Liver (tissue), 9 donors: Measurements from ENCODE around the gene CEMIP. TPM values are rescaled to one million over a fixed set of nuclear protein-coding genes. Genes with fewer than 3 reads are reported as not detected.

ENCODE experiments used
- DNase-seq: peaks from one replicate; pipeline ENCODE4 v3.0.0-alpha.2; 2017; ENCODE audit warnings: low spot score
- H3K27ac ChIP-seq, 2 donors: one replicate each; pipeline ENCODE4 v1.7.0; 2013; ENCODE audit warnings: inconsistent platforms in 2 of 2, low read length in 2 of 2, control low read depth in 1 of 2, low read depth in 1 of 2, mild to moderate bottlenecking in 1 of 2
- H3K27me3 ChIP-seq, 4 donors: one replicate each; pipeline versions ENCODE4 v1.6.1 to v1.7.0; 2013; ENCODE audit warnings: low read length in 3 of 4, inconsistent platforms in 1 of 4, mild to moderate bottlenecking in 1 of 4, moderate library complexity in 1 of 4; ENCODE audit not compliant: control insufficient read depth in 4 of 4, insufficient read depth in 4 of 4
- H3K36me3 ChIP-seq, 4 donors: one replicate each; pipeline versions ENCODE4 v1.6.1 to v1.7.0; 2013; ENCODE audit warnings: low read length in 3 of 4, mild to moderate bottlenecking in 3 of 4, low read depth in 1 of 4, moderate library complexity in 1 of 4; ENCODE audit not compliant: control insufficient read depth in 4 of 4, insufficient read depth in 3 of 4
- H3K4me1 ChIP-seq, 4 donors: one replicate each; pipeline versions ENCODE4 v1.6.1 to v1.7.0; 2013; ENCODE audit warnings: low read length in 3 of 4, mild to moderate bottlenecking in 3 of 4, moderate library complexity in 1 of 4; ENCODE audit not compliant: control insufficient read depth in 4 of 4, insufficient read depth in 4 of 4
- H3K4me3 ChIP-seq, 3 donors: one replicate each; pipeline versions ENCODE4 v1.6.1 to v1.7.0; 2013; ENCODE audit warnings: low read length in 3 of 3, control low read depth in 1 of 3, low read depth in 1 of 3, mild to moderate bottlenecking in 1 of 3
- H3K9ac ChIP-seq, 2 donors: one replicate each; pipeline ENCODE4 v1.7.0; 2013; ENCODE audit warnings: low read length in 2 of 2, mild to moderate bottlenecking in 2 of 2, moderate library complexity in 2 of 2, control low read depth in 1 of 2, low read depth in 1 of 2
- H3K9me3 ChIP-seq, 4 donors: one replicate each; pipeline versions ENCODE4 v1.6.1 to v1.7.0; 2013; ENCODE audit warnings: low read length in 3 of 4; ENCODE audit not compliant: control insufficient read depth in 4 of 4
- EGR1 ChIP-seq, 2 donors: IDR thresholded peaks; 2 replicates each; pipeline ENCODE4 v1.6.1; 2016 to 2018; ENCODE audit warnings: antibody characterized with exemption in 2 of 2, low read depth in 2 of 2
- FOXA1 ChIP-seq: IDR thresholded peaks from 2 replicates; pipeline ENCODE4 v1.6.1; 2016; ENCODE audit warnings: antibody characterized with exemption
- FOXA2 ChIP-seq: IDR thresholded peaks from 2 replicates; pipeline ENCODE4 v1.6.1; 2016; ENCODE audit warnings: antibody characterized with exemption
- GABPA ChIP-seq, 2 donors: IDR thresholded peaks in 1 of 2; conservative IDR thresholded peaks in 1 of 2; 2 replicates each; pipeline ENCODE4 v1.6.1; 2016; ENCODE audit warnings: antibody characterized with exemption in 2 of 2, mild to moderate bottlenecking in 1 of 2, moderate library complexity in 1 of 2
- HNF4A ChIP-seq, 2 donors: conservative IDR thresholded peaks; 2 replicates each; pipeline ENCODE4 v1.6.1; 2016; ENCODE audit warnings: antibody characterized with exemption in 2 of 2, mild to moderate bottlenecking in 2 of 2
- HNF4G ChIP-seq: IDR thresholded peaks from 2 replicates; pipeline ENCODE4 v1.6.1; 2016; ENCODE audit warnings: antibody characterized with exemption
- JUND ChIP-seq, 2 donors: IDR thresholded peaks; 2 replicates each; pipeline ENCODE4 v1.6.1; 2016; ENCODE audit warnings: antibody characterized with exemption in 2 of 2
- NR2F2 ChIP-seq: IDR thresholded peaks from 2 replicates; pipeline ENCODE4 v1.6.1; 2016; ENCODE audit warnings: antibody characterized with exemption
- RAD21 ChIP-seq, 2 donors: IDR thresholded peaks; 2 replicates each; pipeline ENCODE4 v1.6.1; 2016; ENCODE audit warnings: antibody characterized with exemption in 2 of 2, mild to moderate bottlenecking in 2 of 2
- RXRA ChIP-seq, 2 donors: IDR thresholded peaks; 2 replicates each; pipeline ENCODE4 v1.6.1; 2017 to 2018; ENCODE audit warnings: antibody characterized with exemption in 2 of 2, mild to moderate bottlenecking in 1 of 2
- SP1 ChIP-seq: IDR thresholded peaks from 2 replicates; pipeline ENCODE4 v1.6.1; 2018; ENCODE audit warnings: antibody characterized with exemption, mild to moderate bottlenecking
- TAF1 ChIP-seq: conservative IDR thresholded peaks from 2 replicates; pipeline ENCODE4 v1.6.1; 2016; ENCODE audit warnings: antibody characterized with exemption, mild to moderate bottlenecking
- WGBS: extraction: QIAGEN DNeasy Blood & Tissue Kit; methylation state at CpG from one replicate; pipeline ENCODE4 v1.1.7; 2013; 5-methylcytosine and 5-hydroxymethylcytosine counted together
- polyA plus RNA-seq, 2 donors: library from polyadenylated mRNA; stranded (reverse) in 1 of 2; unstranded in 1 of 2; fragments of 200-250 nt in 1 of 2; fragments of >200 nt in 1 of 2; fragmentation: Nextera tagmentation in 1 of 2; extraction: Ambion mirVana in 1 of 2; gene quantifications; one replicate each; pipeline versions ENCODE4 v1.2.1 to v1.2.3, GENCODE V29; 2013 to 2015
- total RNA-seq, 2 donors: library from RNA; depleted of rRNA; stranded (reverse); fragments of >200 nt; gene quantifications; one replicate each; pipeline ENCODE4 v1.2.3, GENCODE V29; 2014
- TF ChIP-seq, protein P1 (sequence below): IDR thresholded peaks from 2 replicates; pipeline ENCODE4 v1.6.1; 2016; ENCODE audit warnings: antibody characterized with exemption, mild to moderate bottlenecking
- TF ChIP-seq, protein P2 (sequence below): IDR thresholded peaks from 2 replicates; pipeline ENCODE4 v1.6.1; 2016; ENCODE audit warnings: antibody characterized with exemption
- TF ChIP-seq, protein P3 (sequence below): IDR thresholded peaks from 2 replicates; pipeline ENCODE4 v1.6.1; 2016; ENCODE audit warnings: antibody characterized with exemption
- TF ChIP-seq, protein P4 (sequence below): IDR thresholded peaks from 2 replicates; pipeline ENCODE4 v1.6.1; 2016; ENCODE audit warnings: antibody characterized with exemption
- donor health status: healthy.
- donor health status: healthy.
- donor health status: healthy.
- donor health status: healthy.
- donor health status: healthy.

Gene CEMIP
- total and polyA plus RNA-seq, 4 donors = under 0.01 to 0.89 (median 0.21) TPM

DNA sequence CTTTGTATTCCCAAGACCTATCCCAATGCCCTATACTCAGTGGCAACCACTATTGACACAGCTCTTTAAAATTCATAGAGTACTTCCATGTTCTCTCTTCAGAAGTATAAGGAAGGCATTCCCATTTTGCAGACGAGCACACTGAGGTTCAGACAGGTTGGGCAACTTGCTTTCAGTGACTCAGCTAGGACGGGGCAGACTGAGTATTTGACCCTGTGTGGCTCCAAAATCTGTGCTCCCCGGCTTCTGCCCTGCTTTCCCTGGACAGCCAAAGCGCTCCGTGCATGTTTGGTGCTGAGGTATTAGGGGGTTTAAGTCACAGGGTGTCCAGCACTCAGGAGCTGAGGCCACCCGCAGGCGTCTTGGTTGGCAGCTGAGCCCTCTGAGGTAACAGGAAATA lies 59.5 kb downstream of the CEMIP start:
- TF ChIP-seq RXRA (IDR thresholded peaks at IDR 0.05) = no peak
- no peak for TF ChIP-seq TAF1
- no peak for TF ChIP-seq NR2F2
- TF ChIP-seq, protein P1, sequence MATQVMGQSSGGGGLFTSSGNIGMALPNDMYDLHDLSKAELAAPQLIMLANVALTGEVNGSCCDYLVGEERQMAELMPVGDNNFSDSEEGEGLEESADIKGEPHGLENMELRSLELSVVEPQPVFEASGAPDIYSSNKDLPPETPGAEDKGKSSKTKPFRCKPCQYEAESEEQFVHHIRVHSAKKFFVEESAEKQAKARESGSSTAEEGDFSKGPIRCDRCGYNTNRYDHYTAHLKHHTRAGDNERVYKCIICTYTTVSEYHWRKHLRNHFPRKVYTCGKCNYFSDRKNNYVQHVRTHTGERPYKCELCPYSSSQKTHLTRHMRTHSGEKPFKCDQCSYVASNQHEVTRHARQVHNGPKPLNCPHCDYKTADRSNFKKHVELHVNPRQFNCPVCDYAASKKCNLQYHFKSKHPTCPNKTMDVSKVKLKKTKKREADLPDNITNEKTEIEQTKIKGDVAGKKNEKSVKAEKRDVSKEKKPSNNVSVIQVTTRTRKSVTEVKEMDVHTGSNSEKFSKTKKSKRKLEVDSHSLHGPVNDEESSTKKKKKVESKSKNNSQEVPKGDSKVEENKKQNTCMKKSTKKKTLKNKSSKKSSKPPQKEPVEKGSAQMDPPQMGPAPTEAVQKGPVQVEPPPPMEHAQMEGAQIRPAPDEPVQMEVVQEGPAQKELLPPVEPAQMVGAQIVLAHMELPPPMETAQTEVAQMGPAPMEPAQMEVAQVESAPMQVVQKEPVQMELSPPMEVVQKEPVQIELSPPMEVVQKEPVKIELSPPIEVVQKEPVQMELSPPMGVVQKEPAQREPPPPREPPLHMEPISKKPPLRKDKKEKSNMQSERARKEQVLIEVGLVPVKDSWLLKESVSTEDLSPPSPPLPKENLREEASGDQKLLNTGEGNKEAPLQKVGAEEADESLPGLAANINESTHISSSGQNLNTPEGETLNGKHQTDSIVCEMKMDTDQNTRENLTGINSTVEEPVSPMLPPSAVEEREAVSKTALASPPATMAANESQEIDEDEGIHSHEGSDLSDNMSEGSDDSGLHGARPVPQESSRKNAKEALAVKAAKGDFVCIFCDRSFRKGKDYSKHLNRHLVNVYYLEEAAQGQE = no peak
- no peak for TF ChIP-seq FOXA1
- no peak for TF ChIP-seq FOXA2
- TF ChIP-seq, protein P2, sequence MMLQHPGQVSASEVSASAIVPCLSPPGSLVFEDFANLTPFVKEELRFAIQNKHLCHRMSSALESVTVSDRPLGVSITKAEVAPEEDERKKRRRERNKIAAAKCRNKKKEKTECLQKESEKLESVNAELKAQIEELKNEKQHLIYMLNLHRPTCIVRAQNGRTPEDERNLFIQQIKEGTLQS = no peak
- Histone ChIP-seq H3K36me3 (no peaks in the 10 kb centered on the region), H3K9ac (no peak overlapping the region), H3K27ac (no peak overlapping the region), H3K27me3 (peaks cover 0 to 8% (median 0%) of the 10 kb centered on the region in 4 donors), H3K4me1 (no peaks in the 10 kb centered on the region), H3K9me3 (no peaks in the 10 kb centered on the region), H3K4me3 (no peak overlapping the region)
- no peak for DNase-seq
- WGBS = 84% methylated on average over 7 of the region's 7 CpGs

DNA sequence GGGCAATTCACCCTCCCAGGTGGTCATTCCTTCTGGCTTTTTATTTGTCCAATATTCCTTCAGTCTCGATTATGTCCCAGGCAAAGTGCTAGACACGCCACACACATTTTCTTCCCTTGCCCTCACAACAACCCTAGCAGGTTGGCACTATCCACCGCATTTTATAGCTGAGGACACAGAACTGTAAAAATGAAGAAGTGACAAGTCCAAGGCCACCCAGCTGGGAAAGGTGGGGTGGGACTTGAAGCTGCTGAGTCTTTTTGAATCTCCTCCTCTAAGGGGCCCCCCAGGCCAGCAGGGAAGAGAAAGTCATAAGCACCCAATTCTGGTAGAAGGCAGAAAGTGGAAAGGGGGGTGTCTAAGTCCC lies 60.6 kb downstream of the CEMIP start:
- no peaks in the 10 kb centered on the region for H3K9me3 ChIP-seq
- H3K27ac ChIP-seq = no peak overlapping the region
- DNase-seq = no peak
- H3K9ac ChIP-seq = no peak overlapping the region
- 83% methylated on average over 3 of the region's 3 CpGs for WGBS
- H3K27me3 ChIP-seq = peaks cover 0 to 8% (median 0%) of the 10 kb centered on the region in 4 donors
- H3K36me3 ChIP-seq = no peaks in the 10 kb centered on the region
- no peak overlapping the region for H3K4me3 ChIP-seq
- H3K4me1 ChIP-seq = no peaks in the 10 kb centered on the region
- TF ChIP-seq EGR1 (IDR thresholded peaks at IDR 0.05; ENCODE audit: low read depth in 2 of 2) = no peak
- no peak for TF ChIP-seq NR2F2
- TF ChIP-seq RAD21 (IDR thresholded peaks at IDR 0.05) = no peak
- TF ChIP-seq, protein P3, sequence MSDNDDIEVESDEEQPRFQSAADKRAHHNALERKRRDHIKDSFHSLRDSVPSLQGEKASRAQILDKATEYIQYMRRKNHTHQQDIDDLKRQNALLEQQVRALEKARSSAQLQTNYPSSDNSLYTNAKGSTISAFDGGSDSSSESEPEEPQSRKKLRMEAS = no peak
- TF ChIP-seq GABPA (IDR thresholded peaks at IDR 0.05 in 1 of 2, conservative IDR thresholded peaks at IDR 0.05 in 1 of 2) = no peak
- TF ChIP-seq FOXA1 = no peak
- TF ChIP-seq, protein P2 = no peak
- no peak for TF ChIP-seq JUND (IDR thresholded peaks at IDR 0.05)
- no peak for TF ChIP-seq SP1
- no peak for TF ChIP-seq FOXA2
- no peak for TF ChIP-seq HNF4G
- no peak for TF ChIP-seq RXRA (IDR thresholded peaks at IDR 0.05)
- TF ChIP-seq, protein P4, sequence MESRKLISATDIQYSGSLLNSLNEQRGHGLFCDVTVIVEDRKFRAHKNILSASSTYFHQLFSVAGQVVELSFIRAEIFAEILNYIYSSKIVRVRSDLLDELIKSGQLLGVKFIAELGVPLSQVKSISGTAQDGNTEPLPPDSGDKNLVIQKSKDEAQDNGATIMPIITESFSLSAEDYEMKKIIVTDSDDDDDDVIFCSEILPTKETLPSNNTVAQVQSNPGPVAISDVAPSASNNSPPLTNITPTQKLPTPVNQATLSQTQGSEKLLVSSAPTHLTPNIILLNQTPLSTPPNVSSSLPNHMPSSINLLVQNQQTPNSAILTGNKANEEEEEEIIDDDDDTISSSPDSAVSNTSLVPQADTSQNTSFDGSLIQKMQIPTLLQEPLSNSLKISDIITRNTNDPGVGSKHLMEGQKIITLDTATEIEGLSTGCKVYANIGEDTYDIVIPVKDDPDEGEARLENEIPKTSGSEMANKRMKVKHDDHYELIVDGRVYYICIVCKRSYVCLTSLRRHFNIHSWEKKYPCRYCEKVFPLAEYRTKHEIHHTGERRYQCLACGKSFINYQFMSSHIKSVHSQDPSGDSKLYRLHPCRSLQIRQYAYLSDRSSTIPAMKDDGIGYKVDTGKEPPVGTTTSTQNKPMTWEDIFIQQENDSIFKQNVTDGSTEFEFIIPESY = no peak
- TF ChIP-seq HNF4A (conservative IDR thresholded peaks at IDR 0.05) = no peak
- TF ChIP-seq, protein P1 = no peak
